ENCODE results near the gene SLC16A3.

The SLC16A3 gene

GRCh38 chr17:82224666-82225065 is 4.2 kb upstream of the SLC16A3 start:
- no peak for DNase-seq

GRCh38 chr17:82225368-82226029 is 3.3 kb upstream of the SLC16A3 start:
- no peak for DNase-seq

GRCh38 chr17:82226146-82226808 is 2.6 kb upstream of the SLC16A3 start:
- DNase-seq: no peak

GRCh38 chr17:82226809-82227628 is 1.8 kb upstream of the SLC16A3 start:
- no peak for DNase-seq

- DNase-seq: no peak
Observed at GRCh38 chr17:82227629-82228277, 1.1 kb upstream of the SLC16A3 start.

- peak; percentile 49 to 78 for DNase-seq
Observed at GRCh38 chr17:82228278-82228841, 482 bp upstream of the SLC16A3 start.

GRCh38 chr17:82229698-82230608 is 1.1 kb downstream of the SLC16A3 start:
- peak in 1 of 2 donors; percentile 24 for DNase-seq

- DNase-seq: peak; percentile 81 to 86
Observed at GRCh38 chr17:82230609-82231311, 1.9 kb downstream of the SLC16A3 start.

GRCh38 chr17:82231312-82231561 is 2.4 kb downstream of the SLC16A3 start:
- no peak for DNase-seq

GRCh38 chr17:82231562-82232321 is 2.9 kb downstream of the SLC16A3 start:
- peak; percentile 89 to 93 for DNase-seq

- no peak for DNase-seq
Observed at GRCh38 chr17:82232322-82232820, 3.5 kb downstream of the SLC16A3 start.

GRCh38 chr17:82232876-82233785 is 4.3 kb downstream of the SLC16A3 start:
- no peak for DNase-seq

- DNase-seq: no peak
Observed at GRCh38 chr17:82234211-82235055, 5.6 kb downstream of the SLC16A3 start.

- DNase-seq: no peak
Observed at GRCh38 chr17:82235056-82235774, 6.4 kb downstream of the SLC16A3 start.

- DNase-seq: peak in 1 of 2 donors; percentile 67
Observed at GRCh38 chr17:82235775-82236141, 6.9 kb downstream of the SLC16A3 start.

GRCh38 chr17:82236142-82236971 is 7.5 kb downstream of the SLC16A3 start:
- peak; percentile 60 to 66 for DNase-seq

Measured in inflammatory macrophage (primary cell).